Endothelial cell of umbilical vein (primary cell): Measurements from ENCODE around the gene MAT2B. TPM values are rescaled to one million over a fixed set of nuclear protein-coding genes. Genes with fewer than 3 reads are reported as not detected.

ENCODE experiments used
- BruUV-seq: library from RNA; stranded (reverse); fragments of 400-500 nt; replicated peaks from 2 replicates; lab custom pipeline; 2021; lab: Mats Ljungman, UMichigan
- CTCF ChIA-PET: fragments of 300-600, 350-600 bp; sonication (Branson Sonifier 250); formaldehyde crosslinking; loops from one replicate; lab custom pipeline; 2021; ENCODE audit warnings: antibody characterized with exemption, inconsistent platforms; lab: Charles Lee
- POLR2A ChIA-PET: fragments of 300-600, 350-600 bp; sonication (Branson Sonifier 250); formaldehyde crosslinking; loops from one replicate; lab custom pipeline; 2021; ENCODE audit warnings: antibody characterized with exemption, inconsistent platforms; lab: Charles Lee
- DNase-seq: peaks from one replicate; pipeline ENCODE4 v3.0.0-alpha.2; 2011; ENCODE audit warnings: low read depth, low spot score
- FAIRE-seq: peaks from 2 replicates; lab custom pipeline; 2011; peaks lifted over from hg19 to GRCh38; lab: Jason Lieb, UNC
- H2AFZ ChIP-seq: 2 replicates; pipeline ENCODE4 v1.6.0; 2012; ENCODE audit warnings: low read depth, low read length, control low read depth, inconsistent platforms
- H3K27ac ChIP-seq: 2 replicates; pipeline ENCODE4 v1.5.1; 2011; ENCODE audit warnings: low read depth, mild to moderate bottlenecking, control low read depth, low read length, moderate library complexity; ENCODE audit not compliant: insufficient read depth
- H3K27me3 ChIP-seq, 2 experiments: 2 replicates each; pipeline versions ENCODE4 v1.6.0 to v1.6.1; 2011; ENCODE audit warnings: low read length in 2 of 2, mixed read lengths in 1 of 2; ENCODE audit not compliant: control insufficient read depth in 2 of 2, insufficient read depth in 2 of 2
- H3K36me3 ChIP-seq, 2 experiments: 2 replicates in 1 of 2; 3 replicates in 1 of 2; pipeline ENCODE4 v1.5.1; 2011; ENCODE audit warnings: low read length in 2 of 2, mild to moderate bottlenecking in 1 of 2, moderate library complexity in 1 of 2; ENCODE audit not compliant: control insufficient read depth in 2 of 2, insufficient read depth in 2 of 2; ENCODE audit errors: extremely low read depth in 1 of 2
- H3K4me1 ChIP-seq: 3 replicates; pipeline ENCODE4 v1.5.1; 2011; ENCODE audit warnings: mild to moderate bottlenecking, low read length; ENCODE audit not compliant: control insufficient read depth, insufficient read depth; ENCODE audit errors: extremely low read depth
- H3K4me2 ChIP-seq: 2 replicates; pipeline ENCODE4 v1.6.1; 2011; ENCODE audit warnings: low read length, control low read depth, mixed read lengths; ENCODE audit not compliant: insufficient read depth
- H3K4me3 ChIP-seq, 3 experiments: fragments of 200-600 bp in 1 of 3; sonication (generic), shearing (Covaris generic) in 1 of 3; replicated peaks in 1 of 3; 2 replicates each; pipeline ENCODE4 v1.5.1; 2011 to 2016; ENCODE audit warnings: control low read depth in 3 of 3, low read length in 3 of 3, mild to moderate bottlenecking in 2 of 3, inconsistent platforms in 1 of 3, low read depth in 1 of 3, moderate library complexity in 1 of 3; ENCODE audit not compliant: insufficient read depth in 1 of 3
- H3K79me2 ChIP-seq: 2 replicates; pipeline ENCODE4 v1.6.0; 2012; ENCODE audit warnings: low read length, inconsistent platforms; ENCODE audit not compliant: control insufficient read depth, insufficient read depth
- H3K9ac ChIP-seq: replicated peaks from 2 replicates; pipeline ENCODE3; 2011; ENCODE audit warnings: low read length, control low read depth; ENCODE audit not compliant: insufficient read depth; ENCODE audit errors: extremely low read depth
- H3K9me1 ChIP-seq: replicated peaks from 3 replicates; pipeline ENCODE4 v1.6.0; 2011; ENCODE audit warnings: mild to moderate bottlenecking, low read length; ENCODE audit not compliant: control insufficient read depth, insufficient read depth; ENCODE audit errors: extremely low read depth
- H3K9me3 ChIP-seq: replicated peaks from 2 replicates; pipeline ENCODE4 v1.5.1; 2012; ENCODE audit warnings: low read length, inconsistent platforms; ENCODE audit not compliant: control insufficient read depth, insufficient read depth
- H4K20me1 ChIP-seq: replicated peaks from 2 replicates; pipeline ENCODE3; 2011; ENCODE audit warnings: mild to moderate bottlenecking, low read length; ENCODE audit not compliant: control insufficient read depth, insufficient read depth; ENCODE audit errors: extremely low read depth
- EZH2 ChIP-seq: IDR thresholded peaks from 2 replicates; pipeline ENCODE4 v1.6.1; 2012; ENCODE audit warnings: borderline replicate concordance, low read depth, mild to moderate bottlenecking, moderate library complexity, low read length, inconsistent platforms; ENCODE audit not compliant: severe bottlenecking
- FOS ChIP-seq: IDR thresholded peaks from 2 replicates; pipeline ENCODE4 v1.6.1; 2011; ENCODE audit warnings: mild to moderate bottlenecking, low read length, moderate library complexity, borderline replicate concordance; ENCODE audit not compliant: insufficient read depth
- GATA2 ChIP-seq: IDR thresholded peaks from 2 replicates; pipeline ENCODE4 v1.7.0; 2011; ENCODE audit warnings: low read depth, mild to moderate bottlenecking, moderate library complexity, mixed read lengths, low read length; ENCODE audit not compliant: insufficient read length, insufficient read depth
- JUN ChIP-seq: IDR thresholded peaks from 2 replicates; pipeline ENCODE4 v1.6.1; 2011; ENCODE audit warnings: borderline replicate concordance, low read depth; ENCODE audit not compliant: insufficient read length, insufficient read depth
- MYC ChIP-seq: IDR thresholded peaks from one replicate; pipeline ENCODE4 v1.6.1; 2011; ENCODE audit warnings: mild to moderate bottlenecking, low read depth, low read length
- POLR2A ChIP-seq: IDR thresholded peaks from 2 replicates; pipeline ENCODE4 v1.6.1; 2012; ENCODE audit warnings: low read depth, mild to moderate bottlenecking, control low read depth, low read length
- POLR2AphosphoS5 ChIP-seq: IDR thresholded peaks from 2 replicates; pipeline ENCODE4 v1.6.1; 2012; ENCODE audit warnings: low read depth, mild to moderate bottlenecking, control low read depth, low read length, moderate library complexity; ENCODE audit not compliant: insufficient read depth
- dilution Hi-C: fragments of 300-500 bp; cut with MboI; formaldehyde crosslinking; loops from one replicate; pipeline ENCODE4 v1.15.0; 2019; ENCODE audit warnings: low sequenced_read_pairs; ENCODE audit not compliant: extremely low pct_ligation_motif_present
- intact Hi-C: fragments of 100-400 bp; cut with micrococcal nuclease; formaldehyde crosslinking; loops from one replicate; pipeline ENCODE4 v1.10.0; 2022
- polyA plus RNA-seq, 4 experiments: library from polyadenylated mRNA; depleted of rRNA in 3 of 4; stranded (reverse) in 3 of 4; unstranded in 1 of 4; fragments of >200 nt; gene quantifications; 2 replicates each; pipeline versions ENCODE4 v1.2.1 to v1.2.3, GENCODE V29; 2011 to 2012; ENCODE audit warnings: missing spikeins in 1 of 4
- total RNA-seq: library from RNA; stranded (reverse); gene quantifications from 2 replicates; pipeline ENCODE4 v1.2.3, GENCODE V29; 2021
- TF ChIP-seq, protein P1 (sequence below): IDR thresholded peaks from 2 replicates; pipeline ENCODE4 v1.6.1; 2011; ENCODE audit not compliant: insufficient read depth, insufficient read length
- TF ChIP-seq, protein P2 (sequence below), 2 donors: IDR thresholded peaks; 1 replicate in 1 of 2; 2 replicates in 1 of 2; pipeline ENCODE4 v1.5.1; 2011; ENCODE audit warnings: low read length in 2 of 2, mild to moderate bottlenecking in 2 of 2, moderate library complexity in 2 of 2, control low read depth in 1 of 2, inconsistent platforms in 1 of 2, low read depth in 1 of 2; ENCODE audit not compliant: insufficient read depth in 1 of 2; ENCODE audit errors: extremely low read depth in 1 of 2

MAT2B gene
- total and polyA plus RNA-seq, 2 donors (not counting 3 experiments of a cell fraction or from before 2014, with no cell fraction given), result 41.5 to 101 TPM

DNA sequence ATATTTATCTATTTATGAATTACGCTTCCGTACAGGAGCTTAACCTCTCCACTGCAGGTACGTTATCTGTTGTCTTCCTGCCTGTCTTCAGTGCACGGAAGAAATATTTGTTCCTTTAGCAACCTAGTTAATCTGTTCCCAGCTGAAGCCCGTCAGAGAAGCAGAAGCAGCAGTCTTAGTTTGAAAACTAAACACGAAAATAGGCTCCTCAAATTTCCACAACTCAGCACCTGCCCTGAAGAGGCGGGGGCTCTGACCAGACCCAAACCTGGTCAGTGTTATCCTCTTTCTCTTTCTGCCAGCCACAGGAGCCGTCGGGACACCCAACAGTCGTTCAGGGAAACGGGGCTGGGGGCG lies 46.0 kb upstream of the MAT2B start:
- TF ChIP-seq FOS (no peak), JUN (no peak), MYC (no peak), EZH2 (no peak), POLR2AphosphoS5 (no peak), POLR2A (no peak), GATA2 (no peak)
- TF ChIP-seq, protein P1, sequence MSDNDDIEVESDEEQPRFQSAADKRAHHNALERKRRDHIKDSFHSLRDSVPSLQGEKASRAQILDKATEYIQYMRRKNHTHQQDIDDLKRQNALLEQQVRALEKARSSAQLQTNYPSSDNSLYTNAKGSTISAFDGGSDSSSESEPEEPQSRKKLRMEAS, result no peak
- TF ChIP-seq, protein P2, sequence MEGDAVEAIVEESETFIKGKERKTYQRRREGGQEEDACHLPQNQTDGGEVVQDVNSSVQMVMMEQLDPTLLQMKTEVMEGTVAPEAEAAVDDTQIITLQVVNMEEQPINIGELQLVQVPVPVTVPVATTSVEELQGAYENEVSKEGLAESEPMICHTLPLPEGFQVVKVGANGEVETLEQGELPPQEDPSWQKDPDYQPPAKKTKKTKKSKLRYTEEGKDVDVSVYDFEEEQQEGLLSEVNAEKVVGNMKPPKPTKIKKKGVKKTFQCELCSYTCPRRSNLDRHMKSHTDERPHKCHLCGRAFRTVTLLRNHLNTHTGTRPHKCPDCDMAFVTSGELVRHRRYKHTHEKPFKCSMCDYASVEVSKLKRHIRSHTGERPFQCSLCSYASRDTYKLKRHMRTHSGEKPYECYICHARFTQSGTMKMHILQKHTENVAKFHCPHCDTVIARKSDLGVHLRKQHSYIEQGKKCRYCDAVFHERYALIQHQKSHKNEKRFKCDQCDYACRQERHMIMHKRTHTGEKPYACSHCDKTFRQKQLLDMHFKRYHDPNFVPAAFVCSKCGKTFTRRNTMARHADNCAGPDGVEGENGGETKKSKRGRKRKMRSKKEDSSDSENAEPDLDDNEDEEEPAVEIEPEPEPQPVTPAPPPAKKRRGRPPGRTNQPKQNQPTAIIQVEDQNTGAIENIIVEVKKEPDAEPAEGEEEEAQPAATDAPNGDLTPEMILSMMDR (IDR thresholded peaks at IDR 0.05; ENCODE audit: extremely low read depth in 1 of 2, insufficient read depth in 1 of 2, low read depth in 1 of 2, low read length in 2 of 2), result no peak
- Histone ChIP-seq H3K27ac (peak overlapping the region; percentile 99), H3K9me1 (no peaks in the 10 kb centered on the region), H2AFZ (peak overlapping the region; percentile 92), H3K27me3 (no peaks in the 10 kb centered on the region), H3K9me3 (no peaks in the 10 kb centered on the region), H4K20me1 (no peaks in the 10 kb centered on the region), H3K9ac (peak overlapping the region; percentile 96), H3K4me3 (peak overlapping the region; percentile 85 to 96 (median 92)), H3K79me2 (peaks cover 35% of the 10 kb centered on the region), H3K4me1 (peaks cover 21% of the 10 kb centered on the region), H3K36me3 (no peaks in the 10 kb centered on the region), H3K4me2 (peak overlapping the region; percentile 99)
- intact Hi-C loops, result no loop called here
- ChIA-PET CTCF (interaction anchor here (0.9 to 4.0 kb wide), 7 partner anchors 14 to 51 kb away, joined by 3 to 15 read pairs (median 10); partner anchors contain the start of genes CCNG1 and MAT2B), POLR2A (interaction anchor here (1.1 to 3.9 kb wide), 4 partner anchors 18 to 49 kb away, joined by 3 to 34 read pairs (median 12); partner anchors contain the start of genes CCNG1 and MAT2B)
- DNase-seq, result no peak
- dilution Hi-C loops, result no loop called here
- TSS peak; percentile 47 for BruUV-seq
- no peak for FAIRE-seq
